GM19099 (cell line): ENCODE results near the gene HSF5.

ENCODE experiments used
- POLR2A ChIP-seq: IDR thresholded peaks from 3 replicates; pipeline ENCODE4 v1.6.1; 2011; ENCODE audit warnings: low read depth; ENCODE audit not compliant: insufficient read length; ENCODE audit errors: extremely low read depth

HSF5 gene

GRCh38 chr17:58388302-58389190, 99.7 kb downstream of the HSF5 start:
- TF ChIP-seq POLR2A, result no peak

DNA sequence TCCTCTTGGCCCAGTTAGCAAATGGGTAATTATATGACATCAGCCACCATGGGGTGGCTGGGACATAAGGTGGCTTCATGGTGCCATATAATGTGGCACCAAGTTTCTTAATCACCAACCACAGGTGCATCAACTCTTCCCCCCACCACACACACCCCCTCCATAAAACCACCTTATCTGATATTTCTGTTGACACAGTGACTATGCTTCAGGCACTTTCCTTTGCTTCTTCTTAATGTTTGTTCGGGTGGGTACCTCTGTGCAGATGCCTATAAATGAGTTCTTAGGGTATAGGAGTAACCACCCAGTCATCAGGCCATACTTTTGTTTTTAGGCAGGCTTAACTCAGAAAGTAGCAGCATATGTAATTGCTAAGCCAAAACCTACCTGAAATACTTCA, 100.4 kb downstream of the HSF5 start:
- no peak for TF ChIP-seq POLR2A

DNA sequence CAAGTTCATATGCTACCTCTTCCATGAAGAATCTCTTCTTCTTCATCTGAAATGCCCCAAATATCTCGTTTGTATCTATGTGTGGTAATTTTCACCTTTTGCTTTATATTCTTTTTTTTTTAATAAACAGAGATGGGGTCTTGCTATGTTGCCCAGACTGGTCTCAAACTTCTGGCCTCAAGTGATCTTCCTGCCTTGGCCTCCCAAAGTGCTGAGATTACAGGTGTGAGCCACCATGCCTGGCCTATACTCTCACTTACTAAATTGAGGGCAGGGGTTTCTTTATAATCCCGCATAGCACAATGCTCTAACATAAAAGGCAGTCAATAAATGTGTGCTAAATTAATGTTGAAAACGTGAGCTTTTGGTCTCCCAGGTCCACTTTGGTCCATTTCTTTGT, 101.5 kb downstream of the HSF5 start:
- TF ChIP-seq POLR2A, result no peak

DNA sequence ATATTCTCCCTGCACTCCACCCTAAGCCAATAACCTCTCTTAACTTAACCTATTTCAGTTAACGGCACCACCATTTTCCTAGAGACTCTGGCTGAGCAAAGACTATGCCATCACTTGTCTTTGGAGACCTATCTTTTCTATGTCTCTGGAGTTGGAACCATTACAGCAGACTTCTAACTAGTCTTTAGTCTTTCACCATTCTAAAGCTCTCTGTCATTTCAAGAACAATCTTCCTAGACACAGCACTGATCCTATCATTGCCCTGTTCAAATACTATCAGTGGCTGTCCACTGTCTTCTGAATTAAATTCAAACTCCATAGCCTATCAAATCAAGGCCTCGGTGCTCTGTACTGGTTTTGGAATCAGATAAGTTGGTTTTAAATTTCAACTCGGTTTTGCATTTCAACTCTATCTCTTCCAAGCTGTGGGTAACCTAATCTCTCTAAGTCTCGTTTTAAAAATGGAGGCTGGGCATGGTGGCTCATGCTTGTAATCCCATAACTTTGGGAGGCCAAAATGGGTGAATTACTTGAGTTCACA, 102.8 kb downstream of the HSF5 start:
- TF ChIP-seq POLR2A, result no peak

DNA sequence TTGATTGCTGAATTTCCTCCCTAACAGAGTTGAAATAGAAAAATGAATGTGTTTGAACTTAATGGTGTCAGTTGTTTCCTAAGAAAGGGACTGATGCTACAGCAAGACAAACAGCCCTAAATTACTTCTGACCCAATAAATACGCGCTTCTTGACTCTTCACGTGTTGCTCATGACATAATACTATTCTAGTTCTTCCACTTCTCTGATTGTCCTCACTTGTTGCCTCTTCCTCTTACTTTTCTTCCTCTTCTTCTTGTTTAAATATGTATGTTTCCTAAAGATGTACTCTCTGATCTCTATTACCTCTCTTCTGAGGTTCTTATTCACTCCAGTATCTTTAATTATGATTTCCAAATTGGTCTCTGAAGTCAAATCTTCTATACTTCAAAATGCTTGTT, 103.3 kb downstream of the HSF5 start:
- TF ChIP-seq POLR2A, result no peak

DNA sequence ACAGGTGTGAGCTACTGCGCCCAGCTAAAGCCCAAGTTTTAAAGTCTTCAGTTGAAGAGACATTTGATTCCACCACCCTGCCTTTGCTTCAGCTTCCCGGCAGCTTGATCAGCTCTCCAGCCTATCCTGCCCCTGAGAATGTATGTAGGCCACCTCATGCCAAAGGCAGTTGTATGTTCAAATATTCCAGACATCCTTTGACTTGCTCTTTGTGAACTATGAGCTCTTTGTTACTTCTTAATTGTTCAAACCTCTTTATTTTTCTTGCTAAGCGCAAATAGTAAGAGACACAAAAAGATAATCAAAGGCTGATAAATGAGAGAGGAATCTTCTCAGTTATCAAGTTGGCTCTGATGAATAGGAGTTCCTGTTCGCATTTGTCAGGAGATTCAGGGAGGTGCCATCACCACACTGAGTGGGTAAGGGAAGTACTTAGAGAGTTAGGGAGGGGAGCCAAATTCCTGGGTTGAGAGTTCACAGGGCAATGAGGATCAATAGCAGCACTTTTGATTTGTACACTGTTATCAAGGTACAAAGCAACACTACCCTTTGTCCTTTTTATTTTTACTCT, 104.2 kb downstream of the HSF5 start:
- no peak for TF ChIP-seq POLR2A

DNA sequence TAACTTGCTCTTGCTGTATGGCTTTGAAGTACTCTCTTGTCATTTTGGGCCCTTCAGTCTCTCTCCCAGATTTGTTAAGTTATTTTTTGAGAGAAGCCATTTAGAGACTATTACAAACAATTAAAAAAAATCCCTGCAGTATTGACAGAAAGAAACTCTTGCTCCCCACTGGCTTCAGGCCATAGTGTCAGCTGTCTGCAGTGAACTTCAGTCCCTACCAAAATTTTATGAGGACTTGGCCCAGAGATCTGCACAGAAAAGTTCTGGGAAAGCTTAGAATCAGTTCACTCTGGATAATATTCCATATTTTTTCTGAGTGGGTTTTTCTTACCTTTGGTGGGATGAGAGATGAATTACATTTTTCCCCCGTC, 105.4 kb downstream of the HSF5 start:
- TF ChIP-seq POLR2A, result no peak

DNA sequence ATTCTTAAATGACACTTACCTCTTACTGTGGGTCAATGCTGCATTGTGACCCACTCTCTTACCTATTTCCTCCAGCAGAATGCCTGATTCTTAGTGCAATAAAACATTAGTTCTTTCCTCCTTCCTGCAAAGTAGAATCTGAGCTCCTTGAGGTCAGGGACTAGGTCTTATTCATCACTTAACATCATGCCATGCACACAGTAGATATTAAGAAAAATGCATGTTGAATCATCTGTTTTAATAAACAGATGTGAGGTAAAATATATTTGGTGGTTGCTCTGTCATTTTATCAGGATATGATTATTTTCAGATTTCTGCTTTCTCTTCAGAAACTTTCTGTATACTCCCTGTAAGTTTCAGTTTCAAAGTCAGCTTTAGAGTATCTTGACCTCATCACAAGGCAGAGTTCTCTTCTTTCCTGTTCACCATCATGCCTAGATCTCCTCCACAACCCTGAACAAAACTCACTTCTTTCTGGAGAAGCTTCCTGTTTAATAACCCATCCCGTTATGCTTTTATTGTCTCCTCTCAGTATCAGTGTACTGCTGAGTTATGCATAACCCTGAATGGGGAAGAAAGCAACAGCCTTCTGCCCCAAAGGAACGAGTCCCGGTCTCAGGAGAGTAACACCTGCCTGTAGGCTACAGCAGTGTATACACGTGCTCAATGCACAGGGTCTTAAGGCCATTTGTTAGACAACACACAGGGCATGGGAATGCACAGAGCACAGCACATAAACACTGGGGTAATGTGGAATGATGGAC, 105.9 kb downstream of the HSF5 start:
- no peak for TF ChIP-seq POLR2A

- TF ChIP-seq POLR2A, result no peak
These were observed 106.8 kb downstream of the HSF5 start for GRCh38 chr17:58381124-58382035.

- TF ChIP-seq POLR2A, result no peak
These were observed 107.7 kb downstream of the HSF5 start for GRCh38 chr17:58380207-58381123.

GRCh38 chr17:58379511-58379824, 108.7 kb downstream of the HSF5 start:
- no peak for TF ChIP-seq POLR2A

- TF ChIP-seq POLR2A, result no peak
These were observed 109.3 kb downstream of the HSF5 start for GRCh38 chr17:58378733-58379510.

GRCh38 chr17:58377661-58378060, 110.5 kb downstream of the HSF5 start:
- TF ChIP-seq POLR2A, result no peak

DNA sequence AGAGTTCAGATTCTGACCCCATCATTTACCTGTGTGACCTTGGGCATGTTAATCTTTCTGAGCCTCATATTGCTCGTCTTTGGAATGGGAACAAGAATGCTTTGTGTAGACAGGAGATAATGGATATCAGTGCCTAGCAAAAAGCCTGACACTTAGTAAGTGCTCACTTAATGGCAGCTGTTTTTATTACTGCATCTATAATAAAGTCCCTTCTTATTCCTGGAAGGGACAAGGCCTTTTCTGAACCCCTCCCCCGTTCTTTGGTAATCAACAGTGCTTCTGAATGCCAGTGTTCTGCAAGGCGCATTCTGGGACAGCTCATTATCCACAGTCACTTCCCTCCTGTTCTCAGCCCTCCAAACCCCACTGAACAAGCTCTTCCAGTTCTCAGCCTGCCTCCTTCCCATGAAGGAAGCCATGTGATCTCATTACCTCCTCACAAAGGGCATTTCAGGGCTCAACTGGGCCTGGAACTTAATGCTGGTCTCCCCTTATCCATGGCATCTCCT, 111.1 kb downstream of the HSF5 start:
- no peak for TF ChIP-seq POLR2A
